CD4-positive, CD25-positive, alpha-beta regulatory T cell (primary cell): ENCODE measurements around the gene MYO1F. TPM values are rescaled to one million over a fixed set of nuclear protein-coding genes. Genes with fewer than 3 reads are reported as not detected.

Experiments used
- ATAC-seq, 2 donors: fragments of 150-1000 bp; cut with Tn5 transposase; one replicate each; pipeline ENCODE4 v1.10.0; 2021; ENCODE audit warnings: low read depth in 2 of 2, moderate number of reproducible peaks in 2 of 2, moderate library complexity in 1 of 2
- DNase-seq, 3 donors: peaks; one replicate each; pipeline versions ENCODE4 v3.0.0 to v3.0.0-alpha.2; 2012 to 2022; ENCODE audit warnings: mixed read lengths in 1 of 3
- H3K27ac ChIP-seq: one replicate; pipeline ENCODE4 v1.7.0; 2013; ENCODE audit warnings: mild to moderate bottlenecking, low read length; ENCODE audit not compliant: insufficient read depth, poor library complexity, severe bottlenecking
- H3K27me3 ChIP-seq: one replicate; pipeline ENCODE4 v1.7.0; 2013; ENCODE audit warnings: low read length; ENCODE audit not compliant: control insufficient read depth, insufficient read depth
- H3K36me3 ChIP-seq: one replicate; pipeline ENCODE4 v1.7.0; 2013; ENCODE audit warnings: mild to moderate bottlenecking, low read length, moderate library complexity; ENCODE audit not compliant: control insufficient read depth, insufficient read depth
- H3K4me1 ChIP-seq: 2 replicates; pipeline ENCODE4 v1.7.0; 2013; ENCODE audit warnings: mild to moderate bottlenecking, low read length; ENCODE audit not compliant: insufficient read depth, control insufficient read depth, poor library complexity, severe bottlenecking
- H3K4me3 ChIP-seq: one replicate; pipeline ENCODE4 v1.7.0; 2013; ENCODE audit warnings: low read depth, mild to moderate bottlenecking, low read length, moderate library complexity
- H3K9me3 ChIP-seq, 2 experiments: 1 replicate in 1 of 2; 2 replicates in 1 of 2; pipeline ENCODE4 v1.7.0; 2013; ENCODE audit warnings: low read length in 2 of 2, mild to moderate bottlenecking in 1 of 2, moderate library complexity in 1 of 2; ENCODE audit not compliant: control insufficient read depth in 2 of 2
- H3K27ac Mint-ChIP-seq, 3 donors: one replicate each; pipeline ENCODE4 v1.8.0; 2020 to 2022; ENCODE audit warnings: mild to moderate bottlenecking in 3 of 3, mixed read lengths in 3 of 3, moderate library complexity in 2 of 3
- H3K27me3 Mint-ChIP-seq: one replicate; pipeline ENCODE4 v1.8.0; 2022; ENCODE audit warnings: mild to moderate bottlenecking, mixed read lengths
- H3K36me3 Mint-ChIP-seq: one replicate; pipeline ENCODE4 v1.8.0; 2020; ENCODE audit warnings: mixed read lengths
- H3K4me1 Mint-ChIP-seq, 4 donors: one replicate each; pipeline ENCODE4 v1.8.0; 2020 to 2022; ENCODE audit warnings: mixed read lengths in 4 of 4, mild to moderate bottlenecking in 1 of 4
- H3K4me3 Mint-ChIP-seq, 4 donors: one replicate each; pipeline ENCODE4 v1.8.0; 2020 to 2022; ENCODE audit warnings: mild to moderate bottlenecking in 4 of 4, mixed read lengths in 4 of 4, moderate library complexity in 3 of 4
- H3K9me3 Mint-ChIP-seq, 7 donors: one replicate each; pipeline ENCODE4 v1.8.0; 2020 to 2022; ENCODE audit warnings: mixed read lengths in 7 of 7, mild to moderate bottlenecking in 3 of 7, moderate library complexity in 2 of 7
- polyA plus RNA-seq, 4 donors: library from polyadenylated mRNA; unstranded; fragments of 300-500 nt; fragmentation: Illumina TruSeq; gene quantifications; one replicate each; pipeline ENCODE4 v1.2.3, GENCODE V29; 2021
- total RNA-seq: library from RNA; stranded (reverse); gene quantifications from one replicate; pipeline ENCODE4 v1.2.3, GENCODE V29; 2022

MYO1F gene
- total and polyA plus RNA-seq, 5 donors from 2014 or later = 45.3 to 289 (median 74.0) TPM

DNA sequence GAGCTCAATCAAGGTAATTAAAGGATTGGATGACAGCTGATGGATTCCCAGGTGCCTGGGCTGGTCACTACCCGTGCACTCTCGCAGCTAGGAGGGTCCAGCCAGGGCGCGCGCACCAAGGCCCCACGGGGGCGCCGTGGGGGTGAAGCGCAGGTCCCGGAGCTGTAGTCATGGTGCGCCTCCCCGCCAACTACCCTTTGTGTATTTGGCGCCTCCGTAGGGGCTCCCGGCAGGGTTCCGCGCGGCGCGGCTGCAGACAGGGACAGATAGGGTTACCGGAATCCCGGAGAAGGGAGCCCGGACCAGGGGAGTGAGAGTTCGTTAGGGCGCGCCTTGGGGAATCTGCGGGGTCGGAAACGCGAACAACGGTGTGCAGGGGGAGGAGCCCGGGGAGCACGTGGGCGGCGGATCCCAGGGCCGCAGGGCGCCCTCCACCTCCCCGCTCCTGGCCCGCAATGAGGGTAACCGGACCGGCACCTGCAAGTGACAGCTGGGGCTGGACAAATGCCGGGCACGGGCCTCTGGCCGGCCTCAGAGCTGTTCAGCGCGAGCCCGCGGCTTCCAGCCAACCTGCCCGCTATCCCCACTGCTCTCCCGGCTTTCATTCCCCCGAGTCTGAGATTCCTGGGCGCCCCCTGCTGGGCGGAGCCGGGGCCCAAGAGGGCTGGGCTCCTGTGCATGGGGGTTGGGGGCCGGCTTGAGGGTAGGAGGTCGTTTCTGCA, 71.4 kb downstream of the MYO1F start:
- Mint-ChIP-seq H3K36me3 (no peaks in the 10 kb centered on the region), H3K4me3 (peak overlapping the region; percentile 81 to 93 (median 90))
- ATAC-seq = peak; percentile 48 to 70

GRCh38 chr19:8504919-8505318, 72.3 kb downstream of the MYO1F start:
- Histone ChIP-seq H3K27me3 (no peaks in the 10 kb centered on the region), H3K9me3 (no peaks in the 10 kb centered on the region), H3K4me1 (peaks cover 16% of the 10 kb centered on the region), H3K27ac (no peak overlapping the region), H3K36me3 (no peaks in the 10 kb centered on the region), H3K4me3 (no peak overlapping the region)
- Mint-ChIP-seq H3K9me3 (peaks cover 0 to 1% (median 0%) of the 10 kb centered on the region in 7 donors), H3K27me3 (no peaks in the 10 kb centered on the region), H3K27ac (peak overlapping the region in 1 of 3 donors; percentile 29), H3K36me3 (no peaks in the 10 kb centered on the region), H3K4me3 (peak overlapping the region in 2 of 4 donors; percentile 72 to 82), H3K4me1 (peaks cover 0 to 23% (median 12%) of the 10 kb centered on the region in 4 donors)
- ATAC-seq = no peak
- no peak for DNase-seq

More for the DNA sequence above, 71.4 kb downstream of the MYO1F start:
- Histone ChIP-seq H3K4me3 (peak overlapping the region; percentile 13), H3K36me3 (no peaks in the 10 kb centered on the region), H3K27ac (peak overlapping the region; percentile 57), H3K27me3 (no peaks in the 10 kb centered on the region), H3K9me3 (no peaks in the 10 kb centered on the region), H3K4me1 (peaks cover 16% of the 10 kb centered on the region)
- DNase-seq = peak; percentile 40 to 61 (median 56)
- peaks cover 0 to 1% (median 0%) of the 10 kb centered on the region in 7 donors for H3K9me3 Mint-ChIP-seq
- H3K27me3 Mint-ChIP-seq = no peaks in the 10 kb centered on the region
- H3K27ac Mint-ChIP-seq = peak overlapping the region; percentile 60 to 91 (median 88)
- peaks cover 0 to 17% (median 9%) of the 10 kb centered on the region in 4 donors for H3K4me1 Mint-ChIP-seq

DNA sequence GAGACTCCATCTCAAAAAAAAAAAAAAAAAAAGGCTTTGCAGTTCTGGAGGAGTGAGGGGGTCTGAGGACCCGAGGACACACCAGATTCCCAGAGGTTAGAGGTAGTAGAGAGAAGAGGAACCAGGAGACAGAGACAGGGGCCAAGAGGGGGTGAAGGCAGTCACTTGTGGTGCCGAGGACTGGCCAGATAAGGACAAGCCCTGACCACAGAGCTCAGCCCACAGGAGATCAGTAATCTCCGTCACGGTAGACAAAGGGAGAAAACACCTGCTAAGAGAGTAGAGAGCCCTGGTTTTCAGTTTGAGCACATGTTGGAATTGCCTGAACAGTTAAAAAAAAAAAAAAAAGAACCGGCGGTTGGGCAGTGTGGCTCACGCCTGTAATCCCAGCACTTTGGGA, 73.1 kb downstream of the MYO1F start:
- H3K27ac ChIP-seq = no peak overlapping the region
- H3K9me3 ChIP-seq = no peaks in the 10 kb centered on the region
- no peaks in the 10 kb centered on the region for H3K36me3 ChIP-seq
- H3K27me3 Mint-ChIP-seq = no peaks in the 10 kb centered on the region
- no peak for ATAC-seq
- no peak for DNase-seq
- no peak overlapping the region for H3K4me3 ChIP-seq
- H3K4me1 Mint-ChIP-seq = peaks cover 0 to 24% (median 12%) of the 10 kb centered on the region in 4 donors
- H3K27me3 ChIP-seq = no peaks in the 10 kb centered on the region
- H3K36me3 Mint-ChIP-seq = no peaks in the 10 kb centered on the region
- H3K4me1 ChIP-seq = peaks cover 16% of the 10 kb centered on the region
- H3K27ac Mint-ChIP-seq = peak overlapping the region in 2 of 3 donors; percentile 14 to 65
- H3K9me3 Mint-ChIP-seq = peaks cover 0 to 1% (median 0%) of the 10 kb centered on the region in 7 donors
- peak overlapping the region in 2 of 4 donors; percentile 41 to 81 for H3K4me3 Mint-ChIP-seq

DNA sequence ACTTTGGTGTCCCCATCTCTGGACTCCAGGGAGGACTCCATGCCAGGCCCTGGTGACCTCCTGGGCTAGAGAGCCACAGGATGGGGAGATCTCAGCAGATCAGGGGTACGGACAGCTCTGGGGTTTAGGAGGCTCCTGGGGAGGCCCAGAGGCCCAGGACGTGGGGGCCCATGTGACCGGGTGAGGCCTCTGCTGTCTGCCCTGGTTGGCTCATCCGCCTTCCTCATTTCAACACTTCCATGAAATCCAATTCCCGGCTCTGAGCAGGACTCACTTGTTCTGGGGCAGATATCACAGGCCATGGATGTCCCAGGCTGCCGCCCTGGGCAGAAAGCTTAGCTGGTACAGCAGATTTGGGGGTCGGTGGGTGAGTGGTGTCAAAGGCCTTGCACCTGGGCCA, 73.7 kb downstream of the MYO1F start:
- Histone ChIP-seq H3K36me3 (no peaks in the 10 kb centered on the region), H3K27ac (no peak overlapping the region), H3K9me3 (no peaks in the 10 kb centered on the region), H3K27me3 (no peaks in the 10 kb centered on the region), H3K4me3 (no peak overlapping the region), H3K4me1 (peaks cover 16% of the 10 kb centered on the region)
- no peak for ATAC-seq
- H3K27ac Mint-ChIP-seq = peak overlapping the region in 1 of 3 donors; percentile 80
- H3K4me1 Mint-ChIP-seq = peaks cover 0 to 24% (median 12%) of the 10 kb centered on the region in 4 donors
- no peaks in the 10 kb centered on the region for H3K27me3 Mint-ChIP-seq
- peaks cover 0 to 1% (median 0%) of the 10 kb centered on the region in 7 donors for H3K9me3 Mint-ChIP-seq
- no peak for DNase-seq
- H3K4me3 Mint-ChIP-seq = peak overlapping the region in 1 of 4 donors; percentile 28
- no peaks in the 10 kb centered on the region for H3K36me3 Mint-ChIP-seq

- no peaks in the 10 kb centered on the region for H3K27me3 Mint-ChIP-seq
- H3K4me1 ChIP-seq = peaks cover 16% of the 10 kb centered on the region
- H3K27me3 ChIP-seq = no peaks in the 10 kb centered on the region
- H3K4me1 Mint-ChIP-seq = peaks cover 0 to 24% (median 12%) of the 10 kb centered on the region in 4 donors
- no peaks in the 10 kb centered on the region for H3K9me3 ChIP-seq
- ATAC-seq = no peak
- H3K9me3 Mint-ChIP-seq = peaks cover 0 to 1% (median 0%) of the 10 kb centered on the region in 7 donors
- H3K27ac Mint-ChIP-seq = no peak overlapping the region
- no peaks in the 10 kb centered on the region for H3K36me3 ChIP-seq
- H3K36me3 Mint-ChIP-seq = no peaks in the 10 kb centered on the region
- no peak overlapping the region for H3K4me3 ChIP-seq
- DNase-seq = no peak
- no peak overlapping the region for H3K27ac ChIP-seq
- H3K4me3 Mint-ChIP-seq = no peak overlapping the region
Measured at GRCh38 chr19:8501981-8502380, 75.3 kb downstream of the MYO1F start.

- Histone ChIP-seq H3K4me3 (no peak overlapping the region), H3K27me3 (no peaks in the 10 kb centered on the region), H3K36me3 (no peaks in the 10 kb centered on the region), H3K9me3 (no peaks in the 10 kb centered on the region), H3K27ac (no peak overlapping the region), H3K4me1 (peaks cover 14% of the 10 kb centered on the region)
- H3K36me3 Mint-ChIP-seq = no peaks in the 10 kb centered on the region
- no peak for ATAC-seq
- H3K27me3 Mint-ChIP-seq = no peaks in the 10 kb centered on the region
- peaks cover 0 to 1% (median 0%) of the 10 kb centered on the region in 7 donors for H3K9me3 Mint-ChIP-seq
- DNase-seq = no peak
- H3K4me3 Mint-ChIP-seq = no peak overlapping the region
- H3K4me1 Mint-ChIP-seq = peaks cover 0 to 22% (median 12%) of the 10 kb centered on the region in 4 donors
- peak overlapping the region in 1 of 3 donors; percentile 63 for H3K27ac Mint-ChIP-seq
Measured at GRCh38 chr19:8501516-8501915, 75.7 kb downstream of the MYO1F start.

DNA sequence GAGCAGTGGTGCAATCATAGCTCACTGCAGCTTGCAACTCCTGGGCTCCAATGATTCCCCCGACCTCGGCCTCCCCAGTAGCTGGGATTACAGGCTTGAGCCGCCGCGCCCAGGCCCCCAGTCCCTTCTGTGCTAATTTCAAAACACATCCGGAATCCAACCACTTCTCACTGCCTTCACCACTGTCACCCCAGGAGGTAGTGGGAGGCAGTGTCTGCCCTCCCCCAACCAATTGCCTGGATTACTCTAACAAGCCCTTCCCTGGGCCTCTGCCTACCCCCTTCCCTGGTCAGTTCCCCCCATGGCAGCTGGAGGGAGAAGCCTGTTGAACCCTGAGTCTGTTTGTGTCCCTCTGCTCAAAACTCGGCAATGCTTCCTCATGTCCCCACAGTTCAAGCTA, 77.1 kb downstream of the MYO1F start:
- Mint-ChIP-seq H3K27me3 (no peaks in the 10 kb centered on the region), H3K9me3 (peaks cover 0 to 1% (median 0%) of the 10 kb centered on the region in 7 donors), H3K27ac (peak overlapping the region in 2 of 3 donors; percentile 82 to 85), H3K36me3 (no peaks in the 10 kb centered on the region), H3K4me1 (peaks cover 0 to 17% (median 8%) of the 10 kb centered on the region in 4 donors), H3K4me3 (no peak overlapping the region)
- ATAC-seq (no peak), DNase-seq (no peak)
- Histone ChIP-seq H3K4me3 (no peak overlapping the region), H3K27ac (no peak overlapping the region), H3K9me3 (no peaks in the 10 kb centered on the region), H3K27me3 (no peaks in the 10 kb centered on the region), H3K36me3 (no peaks in the 10 kb centered on the region), H3K4me1 (peaks cover under 1% of the 10 kb centered on the region)
